NCI-H524 (cell line): Measurements from ENCODE around the gene ARID1B.

ENCODE experiments used
- DNase-seq, 2 experiments: peaks; one replicate each; lab custom pipeline; 2025; lab: John Stamatoyannopoulos, UW

ARID1B gene

GRCh38 chr6:157158456-157158855 lies 381.3 kb downstream of the ARID1B start:
- no peak for DNase-seq

GRCh38 chr6:157158897-157159296 lies 381.7 kb downstream of the ARID1B start:
- peak in 1 of 2 experiments; percentile 35 for DNase-seq

- no peak for DNase-seq
Measured at GRCh38 chr6:157159348-157159747, 382.2 kb downstream of the ARID1B start.

GRCh38 chr6:157161912-157162311 lies 384.7 kb downstream of the ARID1B start:
- DNase-seq: no peak

- no peak for DNase-seq
Measured at GRCh38 chr6:157162766-157163433, 385.7 kb downstream of the ARID1B start.

GRCh38 chr6:157163434-157164159 lies 386.4 kb downstream of the ARID1B start:
- no peak for DNase-seq

GRCh38 chr6:157164972-157165371 lies 387.8 kb downstream of the ARID1B start:
- no peak for DNase-seq

GRCh38 chr6:157166784-157167183 lies 389.6 kb downstream of the ARID1B start:
- DNase-seq: no peak

- DNase-seq: no peak
Measured at GRCh38 chr6:157167837-157168236, 390.7 kb downstream of the ARID1B start.

GRCh38 chr6:157168471-157168870 lies 391.3 kb downstream of the ARID1B start:
- DNase-seq: no peak

- no peak for DNase-seq
Measured at GRCh38 chr6:157169226-157169625, 392.0 kb downstream of the ARID1B start.

GRCh38 chr6:157169656-157170055 lies 392.5 kb downstream of the ARID1B start:
- DNase-seq: no peak

- DNase-seq: no peak
Measured at GRCh38 chr6:157170535-157170934, 393.4 kb downstream of the ARID1B start.

GRCh38 chr6:157171801-157172200 lies 394.6 kb downstream of the ARID1B start:
- no peak for DNase-seq

GRCh38 chr6:157172231-157172701 lies 395.1 kb downstream of the ARID1B start:
- no peak for DNase-seq

- no peak for DNase-seq
Measured at GRCh38 chr6:157172830-157173536, 395.8 kb downstream of the ARID1B start.

GRCh38 chr6:157173776-157174175 lies 396.6 kb downstream of the ARID1B start:
- DNase-seq: no peak

GRCh38 chr6:157174731-157175130 lies 397.6 kb downstream of the ARID1B start:
- no peak for DNase-seq

- no peak for DNase-seq
Measured at GRCh38 chr6:157177731-157178336, 400.7 kb downstream of the ARID1B start.

GRCh38 chr6:157181649-157182048 lies 404.5 kb downstream of the ARID1B start:
- no peak for DNase-seq

- no peak for DNase-seq
Measured at GRCh38 chr6:157182503-157183264, 405.5 kb downstream of the ARID1B start.
